Measurements from ENCODE around the gene CEPT1.

DNA sequence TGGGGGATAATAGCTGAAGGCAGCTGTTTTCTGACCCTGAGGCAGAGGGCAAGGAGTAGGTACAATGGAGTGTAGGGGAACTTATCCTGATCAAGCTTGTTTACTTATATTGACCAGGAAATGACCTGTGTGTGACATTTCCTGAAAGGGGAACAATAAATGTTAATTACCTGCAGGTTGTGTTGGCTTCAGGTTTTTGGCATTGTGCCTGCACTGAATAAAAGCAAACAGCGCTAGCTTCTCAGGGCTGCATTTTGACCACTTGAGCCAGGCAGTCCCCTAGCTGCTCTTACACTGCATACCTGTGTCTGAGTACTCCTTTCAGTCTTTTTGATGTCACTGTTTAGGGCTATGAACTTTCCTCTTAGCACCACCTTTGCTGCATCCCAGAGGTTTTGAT is 40.7 kb upstream of the CEPT1 start:
- TF ChIP-seq EZH2 (IDR thresholded peaks at IDR 0.05; ENCODE audit: low read length, missing control alignments) = no peak
- TF ChIP-seq, protein P1, sequence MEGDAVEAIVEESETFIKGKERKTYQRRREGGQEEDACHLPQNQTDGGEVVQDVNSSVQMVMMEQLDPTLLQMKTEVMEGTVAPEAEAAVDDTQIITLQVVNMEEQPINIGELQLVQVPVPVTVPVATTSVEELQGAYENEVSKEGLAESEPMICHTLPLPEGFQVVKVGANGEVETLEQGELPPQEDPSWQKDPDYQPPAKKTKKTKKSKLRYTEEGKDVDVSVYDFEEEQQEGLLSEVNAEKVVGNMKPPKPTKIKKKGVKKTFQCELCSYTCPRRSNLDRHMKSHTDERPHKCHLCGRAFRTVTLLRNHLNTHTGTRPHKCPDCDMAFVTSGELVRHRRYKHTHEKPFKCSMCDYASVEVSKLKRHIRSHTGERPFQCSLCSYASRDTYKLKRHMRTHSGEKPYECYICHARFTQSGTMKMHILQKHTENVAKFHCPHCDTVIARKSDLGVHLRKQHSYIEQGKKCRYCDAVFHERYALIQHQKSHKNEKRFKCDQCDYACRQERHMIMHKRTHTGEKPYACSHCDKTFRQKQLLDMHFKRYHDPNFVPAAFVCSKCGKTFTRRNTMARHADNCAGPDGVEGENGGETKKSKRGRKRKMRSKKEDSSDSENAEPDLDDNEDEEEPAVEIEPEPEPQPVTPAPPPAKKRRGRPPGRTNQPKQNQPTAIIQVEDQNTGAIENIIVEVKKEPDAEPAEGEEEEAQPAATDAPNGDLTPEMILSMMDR (conservative IDR thresholded peaks at IDR 0.05 in 1 of 2, IDR thresholded peaks at IDR 0.05 in 1 of 2; ENCODE audit: low read depth in 1 of 2, low read length in 2 of 2) = no peak

Data from fibroblast of lung (primary cell).